ENCODE measurements around the gene KLKB1.

- TF ChIP-seq CTCF (IDR thresholded peaks at IDR 0.05), result no peak
- no peak for TF ChIP-seq POLR2A (IDR thresholded peaks at IDR 0.05)
These were observed 64.1 kb downstream of the KLKB1 start for GRCh38 chr4:186291256-186291890.
